NCI-H2029 treated with DMSO at 0.1 percent for 48 hours (cell line): ENCODE results near the gene SPAG9.
"Not testable (repeated sequence)": the region's sequence is repeated elsewhere in the genome, so short reads cannot be mapped to it uniquely, and the experiment has no call there.

Source experiments
- DNase-seq: peaks from one replicate; lab custom pipeline; 2025; lab: John Stamatoyannopoulos, UW

Gene SPAG9

GRCh38 chr17:50954641-50955121, 166.0 kb downstream of the SPAG9 start:
- DNase-seq: no peak

- DNase-seq: no peak
These were observed 166.7 kb downstream of the SPAG9 start for GRCh38 chr17:50953831-50954601.

GRCh38 chr17:50953518-50953830, 167.2 kb downstream of the SPAG9 start:
- no peak for DNase-seq

- no peak for DNase-seq
These were observed 167.8 kb downstream of the SPAG9 start for GRCh38 chr17:50952889-50953288.

GRCh38 chr17:50952013-50952412, 168.7 kb downstream of the SPAG9 start:
- DNase-seq: peak; percentile 13

- DNase-seq: no peak
These were observed 170.4 kb downstream of the SPAG9 start for GRCh38 chr17:50949989-50950877.

GRCh38 chr17:50949128-50949988, 171.3 kb downstream of the SPAG9 start:
- no peak for DNase-seq

- DNase-seq: no peak
These were observed 172.0 kb downstream of the SPAG9 start for GRCh38 chr17:50948711-50949110.

- peak; percentile 52 for DNase-seq
These were observed 172.7 kb downstream of the SPAG9 start for GRCh38 chr17:50947782-50948543.

- no peak for DNase-seq
These were observed 173.5 kb downstream of the SPAG9 start for GRCh38 chr17:50946891-50947781.

- DNase-seq: no peak
These were observed 174.3 kb downstream of the SPAG9 start for GRCh38 chr17:50946223-50946890.

GRCh38 chr17:50945779-50946222, 174.9 kb downstream of the SPAG9 start:
- DNase-seq: no peak

GRCh38 chr17:50944902-50945720, 175.6 kb downstream of the SPAG9 start:
- DNase-seq: no peak

GRCh38 chr17:50944054-50944901, 176.4 kb downstream of the SPAG9 start:
- DNase-seq: no peak

GRCh38 chr17:50943575-50943933, 177.1 kb downstream of the SPAG9 start:
- no peak for DNase-seq

GRCh38 chr17:50941676-50942048, 179.0 kb downstream of the SPAG9 start:
- DNase-seq: not testable (repeated sequence)

- no peak for DNase-seq
These were observed 180.6 kb downstream of the SPAG9 start for GRCh38 chr17:50939795-50940684.
